Right kidney (tissue), 1 donor: ENCODE results near the gene IVL.

Experiments used
- DNase-seq: peaks from one replicate; pipeline ENCODE4 v3.0.0-alpha.2; 2016

Gene IVL

DNA sequence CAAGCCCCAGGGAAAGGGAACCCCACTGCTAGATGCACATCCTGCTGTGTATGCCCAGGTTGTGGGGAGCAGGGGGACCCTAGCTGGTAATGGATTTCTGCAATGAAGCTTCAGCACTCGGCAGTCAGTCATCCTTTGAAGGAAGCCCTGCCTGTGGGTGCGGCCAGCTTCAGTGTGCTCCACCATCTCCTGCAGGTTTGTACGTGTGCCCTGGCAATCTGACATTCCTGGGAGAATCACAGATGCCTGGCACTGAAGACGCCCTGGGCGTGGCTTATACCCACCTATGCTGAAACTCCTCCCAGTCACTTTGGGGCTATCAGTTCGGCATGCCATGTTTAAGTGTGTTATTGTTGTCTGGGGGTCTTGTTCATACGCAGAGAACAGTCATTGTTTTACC lies 45.4 kb downstream of the IVL start:
- no peak for DNase-seq

DNA sequence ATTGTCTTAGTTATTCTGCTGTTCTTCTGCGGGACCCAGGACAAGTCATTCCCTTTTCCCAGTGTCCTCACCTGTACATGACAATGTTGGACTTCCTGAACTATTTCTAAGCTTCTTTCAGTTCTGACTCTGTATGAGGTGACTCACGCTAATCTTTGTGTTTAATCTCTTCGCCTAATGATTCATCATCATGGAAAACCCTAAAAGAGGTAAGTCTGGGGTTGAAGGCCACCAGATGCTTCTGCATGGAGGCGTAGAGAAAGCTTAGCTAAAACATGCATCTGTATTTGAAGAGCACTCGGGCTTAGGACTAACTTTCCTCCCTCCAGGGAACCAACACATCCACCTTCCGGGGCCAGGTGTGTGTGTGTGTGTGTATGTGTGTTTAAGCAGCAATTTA lies 46.1 kb downstream of the IVL start:
- DNase-seq: no peak

DNA sequence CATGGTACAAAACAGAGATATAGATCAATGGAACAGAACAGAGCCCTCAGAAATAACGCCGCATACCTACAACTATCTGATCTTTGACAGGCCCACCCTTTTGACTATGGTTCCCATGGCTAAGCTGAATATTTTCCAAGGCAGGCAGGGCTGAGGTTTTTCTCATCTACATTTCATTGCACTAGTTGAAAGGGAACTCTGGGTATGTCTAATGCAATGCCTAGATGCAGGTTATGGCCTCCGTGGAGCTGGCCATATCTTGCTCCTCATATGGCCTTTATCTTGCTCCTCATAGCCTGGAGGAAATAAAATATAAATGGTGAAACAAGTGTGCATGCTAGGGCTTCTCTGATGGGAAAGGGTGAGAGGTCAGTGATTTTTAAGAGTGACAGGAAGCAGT lies 49.2 kb downstream of the IVL start:
- DNase-seq: no peak

DNA sequence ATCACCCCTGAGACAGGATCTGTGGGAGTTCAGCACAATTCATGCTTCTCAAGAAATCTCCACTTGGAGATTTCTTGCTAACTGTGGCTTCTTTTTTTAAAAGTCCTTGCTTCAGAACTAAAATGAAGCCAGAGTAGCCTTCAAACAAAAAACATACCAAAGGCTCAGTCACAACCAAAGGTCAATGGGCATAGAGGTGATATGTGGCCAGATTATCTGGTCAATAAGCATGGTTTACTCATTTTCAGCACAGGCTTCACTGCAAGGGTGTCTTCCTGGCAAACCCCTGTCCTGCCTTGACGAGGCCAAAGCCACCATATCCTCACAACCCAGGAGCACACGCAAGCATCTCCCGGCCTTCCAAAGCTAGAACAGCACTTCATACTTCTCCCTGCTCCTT lies 50.9 kb downstream of the IVL start:
- DNase-seq: no peak

DNA sequence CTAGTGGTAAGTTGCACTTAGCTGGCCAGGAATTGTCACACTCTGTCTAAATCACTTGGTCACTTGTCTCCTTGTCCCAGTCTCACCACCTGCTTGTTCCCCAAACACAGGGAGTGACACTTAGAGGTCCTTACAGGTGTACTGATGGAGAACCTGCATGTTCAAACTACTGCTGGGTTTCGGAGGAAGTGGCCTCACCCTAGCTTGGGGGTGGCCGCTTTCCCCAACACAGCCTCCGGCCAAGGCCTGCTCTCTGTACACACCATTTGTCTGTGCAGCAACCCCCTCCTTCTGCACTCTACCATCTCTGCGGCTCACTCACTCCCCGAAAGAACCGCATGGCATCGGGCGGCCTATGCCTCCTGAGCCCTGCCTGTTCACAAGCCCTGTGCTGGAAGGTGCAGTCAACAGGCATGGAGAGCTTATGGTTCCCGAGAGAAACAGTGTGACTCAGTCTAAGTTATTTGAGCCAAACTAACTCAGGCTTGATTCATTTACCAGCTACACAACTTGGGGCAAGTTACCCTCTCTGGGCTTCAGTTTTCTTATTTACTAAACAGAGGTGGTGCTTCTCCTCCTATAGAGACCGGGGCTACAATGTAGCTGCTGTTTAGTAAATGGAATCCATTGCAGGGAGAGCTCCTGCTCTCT lies 51.6 kb downstream of the IVL start:
- no peak for DNase-seq

DNA sequence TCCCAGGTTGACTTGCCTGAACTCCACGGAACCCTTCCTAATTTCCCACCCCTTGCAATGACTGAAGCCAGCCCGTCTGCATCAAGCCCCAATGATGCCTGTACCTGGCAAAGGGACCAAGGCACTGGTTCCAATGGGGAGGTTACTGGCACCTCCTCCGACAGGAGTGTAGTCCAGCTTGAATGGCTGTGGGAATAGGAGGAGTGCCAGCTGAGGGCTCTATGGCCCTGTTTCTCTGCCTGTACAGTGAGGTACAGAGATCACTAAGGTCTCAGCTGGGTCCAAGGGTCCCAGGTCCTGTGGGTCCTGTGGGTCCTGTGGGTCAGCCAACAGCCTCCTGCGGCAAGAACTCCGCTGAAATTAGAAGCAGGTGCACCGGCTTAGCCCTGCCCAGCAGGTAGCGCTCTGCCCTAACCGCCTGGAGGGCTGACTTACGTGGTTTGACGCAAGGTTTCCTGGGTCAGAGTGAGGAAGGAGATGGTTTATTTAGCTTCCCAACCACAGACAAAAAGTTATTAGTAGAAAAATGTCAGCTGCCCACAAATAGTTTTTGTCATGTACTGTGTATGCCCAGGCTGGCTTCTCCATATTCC lies 52.2 kb downstream of the IVL start:
- no peak for DNase-seq
